ENCODE data around the gene UBQLN1. TPM values are rescaled to one million over a fixed set of nuclear protein-coding genes. Genes with fewer than 3 reads are reported as not detected.
"Not testable (repeated sequence)": the region's sequence is repeated elsewhere in the genome, so short reads cannot be mapped to it uniquely, and the experiment has no call there.

The UBQLN1 gene
- total RNA-seq, 3 donors from 2014 or later = 114 to 141 (median 124) TPM

DNA sequence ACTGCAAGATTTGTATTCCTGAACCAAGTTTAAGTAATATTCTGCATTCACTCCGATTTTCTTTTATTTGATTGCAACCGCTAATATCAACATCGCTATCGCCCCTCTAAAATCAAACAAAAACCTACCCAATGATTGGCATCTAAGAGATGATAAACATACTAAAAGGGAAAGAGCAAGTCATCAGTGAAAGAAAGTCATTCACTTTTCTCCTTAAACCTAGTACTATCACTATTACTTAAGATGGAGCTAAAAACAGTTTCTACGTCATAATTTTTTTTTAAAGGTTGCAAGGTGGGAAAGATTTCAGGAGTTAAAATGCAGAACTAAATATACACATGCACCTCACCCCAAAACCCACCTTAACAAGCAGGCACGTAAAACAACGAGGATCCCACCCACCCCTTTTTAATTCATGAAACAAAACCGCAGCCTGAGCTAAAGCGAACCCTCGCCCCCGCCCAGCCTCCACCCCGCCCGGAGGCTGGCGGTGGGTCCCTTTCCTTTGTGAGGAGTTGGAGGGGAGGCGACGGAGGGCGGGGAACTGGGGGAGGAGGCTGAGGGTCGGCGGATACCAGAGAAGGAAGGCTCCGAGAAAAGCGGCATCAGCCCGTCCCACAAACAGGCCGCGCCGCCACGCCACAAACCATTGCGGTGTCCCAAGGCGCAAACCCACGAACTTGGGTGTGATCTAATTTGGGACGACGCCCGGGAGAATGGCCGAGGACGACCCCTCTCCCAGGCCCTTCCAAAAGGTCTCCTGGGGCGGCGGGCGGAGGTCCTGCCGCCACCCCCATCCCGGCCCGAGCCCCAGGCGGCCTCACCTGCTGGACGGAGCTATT lies 861 bp downstream of the UBQLN1 start:
- peak overlapping the region; percentile 99 to 100 for H3K27ac ChIP-seq
- H3K4me1 ChIP-seq = no peaks in the 10 kb centered on the region
- H3K4me3 ChIP-seq = peak overlapping the region; percentile 88 to 98 (median 96)
- intact Hi-C loops (cut with DNase I; ENCODE audit: low total_unique reads) = no loop called here
- TF ChIP-seq CTCF (IDR thresholded peaks at IDR 0.05) = no peak
- no peak for TF ChIP-seq POLR2A (IDR thresholded peaks at IDR 0.05)
- no peak for TF ChIP-seq POLR2AphosphoS5 (IDR thresholded peaks at IDR 0.05)
- H3K27me3 ChIP-seq = no peaks in the 10 kb centered on the region
- DNase-seq (ENCODE audit: low spot score in 2 of 2) = peak; percentile 28 to 55
- no peaks in the 10 kb centered on the region for H3K9me3 ChIP-seq
- H3K36me3 ChIP-seq = no peaks in the 10 kb centered on the region

- H3K4me3 ChIP-seq = peak overlapping the region in 1 of 3 donors; percentile 12
- H3K4me1 ChIP-seq; H3K27me3 ChIP-seq; DNase-seq (ENCODE audit: low spot score in 2 of 2); intact Hi-C loops (cut with DNase I; ENCODE audit: low total_unique reads); H3K36me3 ChIP-seq; H3K9me3 ChIP-seq; H3K27ac ChIP-seq: not testable (repeated sequence)
Observed at GRCh38 chr9:83705219-83705651, 2.5 kb downstream of the UBQLN1 start.

GRCh38 chr9:83701769-83702168 lies 6.0 kb downstream of the UBQLN1 start:
- no peak for DNase-seq (ENCODE audit: low spot score in 2 of 2)
- Histone ChIP-seq H3K4me1 (no peaks in the 10 kb centered on the region), H3K27me3 (no peaks in the 10 kb centered on the region), H3K4me3 (no peak overlapping the region), H3K9me3 (no peaks in the 10 kb centered on the region), H3K27ac (no peak overlapping the region), H3K36me3 (no peaks in the 10 kb centered on the region)
- intact Hi-C loops (cut with DNase I; ENCODE audit: low total_unique reads) = no loop called here
- TF ChIP-seq POLR2AphosphoS5 (IDR thresholded peaks at IDR 0.05) (no peak), CTCF (IDR thresholded peaks at IDR 0.05) (no peak), POLR2A (IDR thresholded peaks at IDR 0.05) (no peak)

GRCh38 chr9:83701286-83701685 lies 6.5 kb downstream of the UBQLN1 start:
- Histone ChIP-seq H3K4me1 (no peaks in the 10 kb centered on the region), H3K27ac (no peak overlapping the region), H3K36me3 (no peaks in the 10 kb centered on the region), H3K4me3 (no peak overlapping the region), H3K9me3 (no peaks in the 10 kb centered on the region), H3K27me3 (no peaks in the 10 kb centered on the region)
- no peak for TF ChIP-seq POLR2AphosphoS5 (IDR thresholded peaks at IDR 0.05)
- no peak for TF ChIP-seq POLR2A (IDR thresholded peaks at IDR 0.05)
- TF ChIP-seq CTCF (IDR thresholded peaks at IDR 0.05) = no peak
- intact Hi-C loops (cut with DNase I; ENCODE audit: low total_unique reads) = no loop called here
- no peak for DNase-seq (ENCODE audit: low spot score in 2 of 2)

GRCh38 chr9:83699615-83700014 lies 8.1 kb downstream of the UBQLN1 start:
- no peaks in the 10 kb centered on the region for H3K4me1 ChIP-seq
- no peak overlapping the region for H3K27ac ChIP-seq
- H3K9me3 ChIP-seq = no peaks in the 10 kb centered on the region
- H3K27me3 ChIP-seq = no peaks in the 10 kb centered on the region
- intact Hi-C loops (cut with DNase I; ENCODE audit: low total_unique reads) = no loop called here
- no peak for TF ChIP-seq CTCF (IDR thresholded peaks at IDR 0.05)
- no peak for TF ChIP-seq POLR2A (IDR thresholded peaks at IDR 0.05)
- TF ChIP-seq POLR2AphosphoS5 (IDR thresholded peaks at IDR 0.05) = no peak
- no peak overlapping the region for H3K4me3 ChIP-seq
- no peak for DNase-seq (ENCODE audit: low spot score in 2 of 2)
- H3K36me3 ChIP-seq = no peaks in the 10 kb centered on the region
